RWPE2 (cell line): ENCODE results near the gene POLE.

Source experiments
- ATAC-seq: fragments of 200-7000 bp; cut with Tn5 transposase; 3 replicates; pipeline ENCODE4 v1.9.1; 2021; ENCODE audit warnings: low read depth
- DNase-seq: peaks from one replicate; pipeline ENCODE4 v3.0.0-alpha.2; 2020; ENCODE audit warnings: low spot score
- H3K27ac ChIP-seq: fragments of 450-650 bp; 2 replicates; pipeline ENCODE4 v1.5.1; 2017; ENCODE audit warnings: mild to moderate bottlenecking; ENCODE audit not compliant: poor library complexity, severe bottlenecking
- H3K27me3 ChIP-seq: fragments of 250-450 bp; sonication (Bioruptor Pico); 2 replicates; pipeline ENCODE4 v1.5.1; 2021; ENCODE audit warnings: mild to moderate bottlenecking, moderate library complexity; ENCODE audit not compliant: insufficient read depth, poor library complexity, severe bottlenecking
- H3K36me3 ChIP-seq: fragments of 250-450 bp; sonication (Bioruptor Pico); 2 replicates; pipeline ENCODE4 v1.5.1; 2020; ENCODE audit warnings: low read depth, mild to moderate bottlenecking, moderate library complexity
- H3K4me1 ChIP-seq: fragments of 250-450 bp; sonication (Bioruptor Pico); 2 replicates; pipeline ENCODE4 v1.5.1; 2021; ENCODE audit warnings: mild to moderate bottlenecking, moderate library complexity; ENCODE audit not compliant: insufficient read depth, poor library complexity, severe bottlenecking
- H3K4me3 ChIP-seq: fragments of 250-450 bp; sonication (Bioruptor Pico); 2 replicates; pipeline ENCODE4 v1.5.1; 2021; ENCODE audit warnings: mild to moderate bottlenecking, moderate library complexity; ENCODE audit not compliant: severe bottlenecking
- H3K9me3 ChIP-seq: fragments of 250-450 bp; sonication (Bioruptor Pico); 2 replicates; pipeline ENCODE4 v1.5.1; 2021; ENCODE audit warnings: mild to moderate bottlenecking, moderate library complexity; ENCODE audit not compliant: severe bottlenecking
- CTCF ChIP-seq: fragments of 450-650 bp; IDR thresholded peaks from one replicate; pipeline ENCODE4 v1.5.1; 2017; ENCODE audit warnings: mild to moderate bottlenecking, moderate library complexity; ENCODE audit not compliant: poor library complexity, severe bottlenecking

Gene POLE

GRCh38 chr12:132642846-132643835, 44.0 kb downstream of the POLE start:
- peaks cover 64% of the 10 kb centered on the region for H3K36me3 ChIP-seq
- no peak overlapping the region for H3K4me3 ChIP-seq
- TF ChIP-seq CTCF, result no peak
- ATAC-seq (no peak), DNase-seq (no peak)
- no peaks in the 10 kb centered on the region for H3K4me1 ChIP-seq
- no peaks in the 10 kb centered on the region for H3K9me3 ChIP-seq
- no peaks in the 10 kb centered on the region for H3K27me3 ChIP-seq
- no peak overlapping the region for H3K27ac ChIP-seq

GRCh38 chr12:132641811-132642650, 45.1 kb downstream of the POLE start:
- Histone ChIP-seq H3K27me3 (no peaks in the 10 kb centered on the region), H3K4me3 (no peak overlapping the region), H3K36me3 (peaks cover 64% of the 10 kb centered on the region), H3K27ac (no peak overlapping the region), H3K9me3 (no peaks in the 10 kb centered on the region), H3K4me1 (no peaks in the 10 kb centered on the region)
- ATAC-seq, result no peak
- TF ChIP-seq CTCF, result no peak
- DNase-seq, result no peak

DNA sequence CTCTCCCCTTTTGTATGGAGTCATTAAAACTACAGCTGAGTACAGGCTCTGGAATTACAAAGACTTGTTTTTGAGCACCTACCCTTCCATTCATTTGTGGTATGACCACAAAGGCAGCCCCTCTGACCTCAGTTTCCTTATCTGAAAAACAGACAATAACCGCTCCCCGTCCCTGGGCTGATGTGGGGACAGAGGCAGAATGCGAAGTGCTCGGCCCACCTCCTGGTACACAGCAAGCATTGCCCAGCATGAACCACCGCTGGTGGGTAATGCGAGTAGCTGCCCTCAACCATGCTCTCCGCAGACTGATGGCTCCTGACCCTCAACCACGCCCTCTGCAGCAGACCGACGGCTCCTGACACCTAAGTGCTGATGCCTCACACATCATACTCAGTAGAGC, 46.2 kb downstream of the POLE start:
- DNase-seq (no peak), ATAC-seq (no peak)
- no peak overlapping the region for H3K27ac ChIP-seq
- H3K27me3 ChIP-seq, result no peaks in the 10 kb centered on the region
- H3K4me1 ChIP-seq, result no peaks in the 10 kb centered on the region
- H3K36me3 ChIP-seq, result peaks cover 59% of the 10 kb centered on the region
- H3K4me3 ChIP-seq, result no peak overlapping the region
- no peak for TF ChIP-seq CTCF
- no peaks in the 10 kb centered on the region for H3K9me3 ChIP-seq

- Histone ChIP-seq H3K27ac (no peak overlapping the region), H3K9me3 (no peaks in the 10 kb centered on the region), H3K27me3 (no peaks in the 10 kb centered on the region), H3K36me3 (peaks cover 64% of the 10 kb centered on the region), H3K4me1 (no peaks in the 10 kb centered on the region), H3K4me3 (no peak overlapping the region)
- no peak for TF ChIP-seq CTCF
- DNase-seq (no peak), ATAC-seq (0 out of 3 replicates have a peak, but pooled peaks have one; percentile 7)
Observed at GRCh38 chr12:132639956-132640520, 47.1 kb downstream of the POLE start.
